ENCODE measurements around the gene OSBPL2.

Gene OSBPL2

GRCh38 chr20:62219101-62219991, 19.0 kb upstream of the OSBPL2 start:
- in situ Hi-C loops (cut with MboI; ENCODE audit: low pct_unique_long_range_greater_than_20kb, low sequenced_read_pairs) = no loop called here
- DNase-seq = no peak

- in situ Hi-C loops (cut with MboI; ENCODE audit: low pct_unique_long_range_greater_than_20kb, low sequenced_read_pairs) = no loop called here
- DNase-seq = no peak
Observed at GRCh38 chr20:62219992-62220665, 18.2 kb upstream of the OSBPL2 start, which contains the start of gene HRH3. Gene HRH3 (minus strand): TSS chr20:62220278. CDS start chr20:62219970, 308 bp downstream.

- in situ Hi-C loops (cut with MboI; ENCODE audit: low pct_unique_long_range_greater_than_20kb, low sequenced_read_pairs) = no loop called here
- peak; percentile 59 for DNase-seq
Observed at GRCh38 chr20:62220666-62221568, 17.4 kb upstream of the OSBPL2 start.

GRCh38 chr20:62222266-62222850, 16.0 kb upstream of the OSBPL2 start:
- in situ Hi-C loops (cut with MboI; ENCODE audit: low pct_unique_long_range_greater_than_20kb, low sequenced_read_pairs) = no loop called here

GRCh38 chr20:62222972-62223371, 15.3 kb upstream of the OSBPL2 start:
- in situ Hi-C loops (cut with MboI; ENCODE audit: low pct_unique_long_range_greater_than_20kb, low sequenced_read_pairs) = no loop called here
- DNase-seq = no peak

More at GRCh38 chr20:62222266-62222850, 16.0 kb upstream of the OSBPL2 start:
- no peak for DNase-seq

GRCh38 chr20:62223571-62223970, 14.8 kb upstream of the OSBPL2 start:
- in situ Hi-C loops (cut with MboI; ENCODE audit: low pct_unique_long_range_greater_than_20kb, low sequenced_read_pairs) = no loop called here
- DNase-seq = no peak

- in situ Hi-C loops (cut with MboI; ENCODE audit: low pct_unique_long_range_greater_than_20kb, low sequenced_read_pairs) = no loop called here
- DNase-seq = no peak
Observed at GRCh38 chr20:62224113-62224855, 14.0 kb upstream of the OSBPL2 start.

GRCh38 chr20:62225026-62225425, 13.3 kb upstream of the OSBPL2 start:
- DNase-seq = no peak
- in situ Hi-C loops (cut with MboI; ENCODE audit: low pct_unique_long_range_greater_than_20kb, low sequenced_read_pairs) = no loop called here

GRCh38 chr20:62225820-62226635, 12.3 kb upstream of the OSBPL2 start:
- in situ Hi-C loops (cut with MboI; ENCODE audit: low pct_unique_long_range_greater_than_20kb, low sequenced_read_pairs) = no loop called here

GRCh38 chr20:62226707-62227590, 11.4 kb upstream of the OSBPL2 start:
- in situ Hi-C loops (cut with MboI; ENCODE audit: low pct_unique_long_range_greater_than_20kb, low sequenced_read_pairs) = no loop called here
- DNase-seq = no peak

More at GRCh38 chr20:62225820-62226635, 12.3 kb upstream of the OSBPL2 start:
- no peak for DNase-seq

- DNase-seq = no peak
- in situ Hi-C loops (cut with MboI; ENCODE audit: low pct_unique_long_range_greater_than_20kb, low sequenced_read_pairs) = no loop called here
Observed at GRCh38 chr20:62227591-62227976, 10.7 kb upstream of the OSBPL2 start.

- in situ Hi-C loops (cut with MboI; ENCODE audit: low pct_unique_long_range_greater_than_20kb, low sequenced_read_pairs) = no loop called here
- no peak for DNase-seq
Observed at GRCh38 chr20:62227977-62228958, 10.1 kb upstream of the OSBPL2 start.

GRCh38 chr20:62228982-62229545, 9.3 kb upstream of the OSBPL2 start:
- in situ Hi-C loops (cut with MboI; ENCODE audit: low pct_unique_long_range_greater_than_20kb, low sequenced_read_pairs) = no loop called here
- no peak for DNase-seq

- no peak for DNase-seq
- in situ Hi-C loops (cut with MboI; ENCODE audit: low pct_unique_long_range_greater_than_20kb, low sequenced_read_pairs) = no loop called here
Observed at GRCh38 chr20:62229667-62230066, 8.7 kb upstream of the OSBPL2 start.

GRCh38 chr20:62230276-62230675, 8.0 kb upstream of the OSBPL2 start:
- DNase-seq = no peak
- in situ Hi-C loops (cut with MboI; ENCODE audit: low pct_unique_long_range_greater_than_20kb, low sequenced_read_pairs) = no loop called here

Data from KBM-7 (cell line).